GM12878 (cell line): Measurements from ENCODE around the gene NBEA. TPM values are rescaled to one million over a fixed set of nuclear protein-coding genes. Genes with fewer than 3 reads are reported as not detected.

Source experiments
- ATAC-seq: fragments of 200-7000 bp; cut with Tn5 transposase; 3 replicates; pipeline ENCODE4 v1.9.1; 2020; ENCODE audit warnings: mild to moderate bottlenecking, moderate library complexity
- BruUV-seq: library from RNA; stranded (reverse); fragments of 400-500 nt; replicated peaks from 2 replicates; lab custom pipeline; 2021; lab: Mats Ljungman, UMichigan
- CTCF ChIA-PET: fragments of 300-600 bp; sonication (Branson Sonifier 250); formaldehyde crosslinking; extraction: SDS; loops from one replicate; lab custom pipeline; 2021; ENCODE audit warnings: inconsistent platforms; lab: Yijun Ruan, JAX
- POLR2A ChIA-PET: fragments of 350-600 bp; formaldehyde crosslinking; extraction: SDS; loops from one replicate; lab custom pipeline; 2021; ENCODE audit warnings: inconsistent platforms; lab: Charles Lee
- RAD21 ChIA-PET: fragments of 300-600 bp; sonication (Branson Sonifier 250); formaldehyde crosslinking; loops from one replicate; lab custom pipeline; 2023; ENCODE audit warnings: antibody characterized with exemption; ENCODE audit not compliant: unreplicated experiment; lab: Charles Lee
- SMC1A ChIA-PET: fragments of 300-600 bp; sonication (Branson Sonifier 250); formaldehyde crosslinking; loops from one replicate; lab custom pipeline; 2023; ENCODE audit not compliant: unreplicated experiment, uncharacterized antibody; lab: Charles Lee
- DNase-seq: peaks from one replicate; pipeline ENCODE4 v3.0.0-alpha.2; 2011; ENCODE audit warnings: low read depth, low spot score
- FAIRE-seq: peaks from 3 replicates; lab custom pipeline; 2011; peaks lifted over from hg19 to GRCh38; lab: Jason Lieb, UNC
- H2AFZ ChIP-seq: 2 replicates; pipeline ENCODE4 v1.6.0; 2011; ENCODE audit warnings: low read depth, low read length, control low read depth; ENCODE audit not compliant: control insufficient read depth
- H3K27ac ChIP-seq: 2 replicates; pipeline ENCODE4 v1.5.1; 2011; ENCODE audit warnings: control low read depth; ENCODE audit not compliant: control insufficient read depth, insufficient read depth
- H3K27me3 ChIP-seq, 2 experiments: replicated peaks in 1 of 2; 2 replicates each; pipeline versions ENCODE4 v1.6.0 to v1.6.1; 2011; ENCODE audit warnings: low read length in 1 of 2; ENCODE audit not compliant: control insufficient read depth in 2 of 2, insufficient read depth in 2 of 2
- H3K36me3 ChIP-seq, 2 experiments: 2 replicates each; pipeline ENCODE4 v1.5.1; 2011; ENCODE audit warnings: low read length in 1 of 2; ENCODE audit not compliant: control insufficient read depth in 2 of 2, insufficient read depth in 2 of 2
- H3K4me1 ChIP-seq: 2 replicates; pipeline ENCODE4 v1.6.1; 2011; ENCODE audit warnings: mild to moderate bottlenecking, low read length, moderate library complexity, mixed read lengths; ENCODE audit not compliant: control insufficient read depth, insufficient read depth
- H3K4me2 ChIP-seq: 2 replicates; pipeline ENCODE4 v1.6.0; 2011; ENCODE audit warnings: control low read depth; ENCODE audit not compliant: control insufficient read depth, insufficient read depth
- H3K4me3 ChIP-seq: fragments of 200-600 bp; sonication (generic); 2 replicates; pipeline ENCODE4 v1.5.1; 2016
- H3K79me2 ChIP-seq: 2 replicates; pipeline ENCODE4 v1.6.0; 2011; ENCODE audit warnings: low read length; ENCODE audit not compliant: control insufficient read depth, insufficient read depth
- H3K9ac ChIP-seq: 2 replicates; pipeline ENCODE4 v1.8.0; 2011; ENCODE audit warnings: low read length, control low read depth, mixed read lengths; ENCODE audit not compliant: control insufficient read depth, insufficient read depth
- H3K9me3 ChIP-seq: replicated peaks from 3 replicates; pipeline ENCODE4 v1.5.1; 2011; ENCODE audit warnings: mild to moderate bottlenecking, low read length; ENCODE audit not compliant: control insufficient read depth, insufficient read depth
- H4K20me1 ChIP-seq: 2 replicates; pipeline ENCODE4 v1.6.0; 2011; ENCODE audit not compliant: control insufficient read depth, insufficient read depth
- ATF7 ChIP-seq: fragments of 450-650 bp; IDR thresholded peaks from 2 replicates; pipeline ENCODE4 v1.6.1; 2016; ENCODE audit warnings: low read depth, mild to moderate bottlenecking
- BCL11A ChIP-seq: IDR thresholded peaks from 2 replicates; pipeline ENCODE4 v1.6.1; 2011; ENCODE audit warnings: low read depth, low read length
- BCL3 ChIP-seq: IDR thresholded peaks from 2 replicates; pipeline ENCODE4 v1.6.1; 2011; ENCODE audit warnings: borderline replicate concordance, low read depth, mild to moderate bottlenecking, moderate library complexity, low read length; ENCODE audit not compliant: insufficient read depth, poor library complexity, severe bottlenecking
- BHLHE40 ChIP-seq, 2 experiments: fragments of 450-650 bp in 1 of 2; IDR thresholded peaks; 2 replicates each; pipeline ENCODE4 v1.6.1; 2011 to 2017; ENCODE audit warnings: low read depth in 2 of 2, borderline replicate concordance in 1 of 2, improper control_type of control experiment in 1 of 2, low read length in 1 of 2, mild to moderate bottlenecking in 1 of 2
- CBX5 ChIP-seq: sonication (generic); IDR thresholded peaks from 2 replicates; pipeline ENCODE4 v1.6.1; 2016; ENCODE audit warnings: low read depth, moderate library complexity, mild to moderate bottlenecking, inconsistent platforms
- CHD1 ChIP-seq: IDR thresholded peaks from 2 replicates; pipeline ENCODE4 v1.6.1; 2012; ENCODE audit warnings: low read depth, low read length, improper control_type of control experiment
- CHD4 ChIP-seq: fragments of 200-600 bp; sonication (generic); IDR thresholded peaks from 2 replicates; pipeline ENCODE4 v1.6.1; 2016; ENCODE audit warnings: mild to moderate bottlenecking
- FOXK2 ChIP-seq: fragments of 450-650 bp; IDR thresholded peaks from 2 replicates; pipeline ENCODE4 v1.6.1; 2017; ENCODE audit warnings: mild to moderate bottlenecking, moderate library complexity
- HDAC6 ChIP-seq: fragments of 200-600 bp; sonication (generic); IDR thresholded peaks from one replicate; pipeline ENCODE4 v1.8.0; 2017; ENCODE audit warnings: antibody characterized with exemption; ENCODE audit not compliant: unreplicated experiment
- NFYB ChIP-seq: IDR thresholded peaks from 2 replicates; pipeline ENCODE4 v1.6.1; 2011; ENCODE audit warnings: low read depth, mild to moderate bottlenecking, low read length, improper control_type of control experiment, moderate library complexity; ENCODE audit not compliant: insufficient read depth
- SMC3 ChIP-seq: IDR thresholded peaks from 2 replicates; pipeline ENCODE4 v1.6.1; 2011; ENCODE audit warnings: low read length, improper control_type of control experiment, borderline replicate concordance
- ZNF687 ChIP-seq: fragments of 450-650 bp; IDR thresholded peaks from 2 replicates; pipeline ENCODE4 v1.6.1; 2017; ENCODE audit warnings: mild to moderate bottlenecking, moderate library complexity
- ZZZ3 ChIP-seq: IDR thresholded peaks from 2 replicates; pipeline ENCODE4 v1.6.1; 2011; ENCODE audit warnings: low read depth; ENCODE audit not compliant: control insufficient read depth, insufficient read length
- in situ Hi-C: fragments of 300-500 bp; cut with MboI; formaldehyde crosslinking; loops from 9 replicates; pipeline ENCODE4 v1.14.3; 2018; ENCODE audit warnings: mixed read lengths
- intact Hi-C: fragments of 100-400 bp; cut with micrococcal nuclease; formaldehyde crosslinking; loops from one replicate; pipeline ENCODE4 v1.14.2; 2022; ENCODE audit not compliant: unreplicated experiment
- polyA plus RNA-seq, 11 experiments: library from polyadenylated mRNA; depleted of rRNA in 4 of 11; unstranded in 6 of 11; stranded (reverse) in 5 of 11; fragments of >200 nt; fragmentation: Nextera tagmentation in 4 of 11; fragmentation: Illumina TruSeq in 1 of 11; extraction: Ambion mirVana in 4 of 11; extraction: Trizol in 1 of 11; gene quantifications; 1 replicate in 1 of 11; 2 replicates in 10 of 11; pipeline versions ENCODE4 v1.2.1 to v1.2.3, GENCODE V29; 2011 to 2016; ENCODE audit warnings: inconsistent platforms in 2 of 11, missing spikeins in 2 of 11, low read depth in 1 of 11
- total RNA-seq, 4 experiments: library from RNA; depleted of rRNA in 3 of 4; stranded (reverse); fragments of >200 nt in 3 of 4; fragmentation: Illumina TruSeq in 1 of 4; extraction: Trizol in 1 of 4; gene quantifications; 2 replicates each; pipeline versions ENCODE4 v1.2.1 to v1.2.3, GENCODE V29; 2013 to 2021
- TF ChIP-seq, protein P1 (sequence below): fragments of 450-650 bp; IDR thresholded peaks from 2 replicates; pipeline ENCODE4 v1.6.1; 2016; ENCODE audit warnings: mild to moderate bottlenecking, moderate library complexity, borderline replicate concordance
- TF ChIP-seq, protein P2 (sequence below): fragments of 450-650 bp; IDR thresholded peaks from 2 replicates; pipeline ENCODE4 v1.6.1; 2014; ENCODE audit warnings: mild to moderate bottlenecking

The NBEA gene
- total and polyA plus RNA-seq, 10 of the 15 experiments (the other 5 are each of a cell fraction or from before 2014, with no cell fraction given) = 0.23 to 3.6 (median 0.55) TPM

- no peak overlapping the region for H3K9ac ChIP-seq
- SMC1A ChIA-PET = no interaction called here
- DNase-seq = no peak
- H2AFZ ChIP-seq = no peak overlapping the region
- intact Hi-C loops = no loop called here
- H3K4me1 ChIP-seq = no peaks in the 10 kb centered on the region
- no peak overlapping the region for H3K27ac ChIP-seq
- RAD21 ChIA-PET = no interaction called here
- H3K79me2 ChIP-seq = no peaks in the 10 kb centered on the region
- no peaks in the 10 kb centered on the region for H4K20me1 ChIP-seq
- FAIRE-seq = no peak
- TF ChIP-seq CHD1 = no peak
- no peak for TF ChIP-seq BCL3
- no peak for TF ChIP-seq CHD4
- TF ChIP-seq BHLHE40 (IDR thresholded peaks at IDR 0.05; ENCODE audit: borderline replicate concordance in 1 of 2, low read depth in 2 of 2, low read length in 1 of 2) = no peak
- no peak for TF ChIP-seq SMC3
- no peak for TF ChIP-seq HDAC6
- TF ChIP-seq, protein P1, sequence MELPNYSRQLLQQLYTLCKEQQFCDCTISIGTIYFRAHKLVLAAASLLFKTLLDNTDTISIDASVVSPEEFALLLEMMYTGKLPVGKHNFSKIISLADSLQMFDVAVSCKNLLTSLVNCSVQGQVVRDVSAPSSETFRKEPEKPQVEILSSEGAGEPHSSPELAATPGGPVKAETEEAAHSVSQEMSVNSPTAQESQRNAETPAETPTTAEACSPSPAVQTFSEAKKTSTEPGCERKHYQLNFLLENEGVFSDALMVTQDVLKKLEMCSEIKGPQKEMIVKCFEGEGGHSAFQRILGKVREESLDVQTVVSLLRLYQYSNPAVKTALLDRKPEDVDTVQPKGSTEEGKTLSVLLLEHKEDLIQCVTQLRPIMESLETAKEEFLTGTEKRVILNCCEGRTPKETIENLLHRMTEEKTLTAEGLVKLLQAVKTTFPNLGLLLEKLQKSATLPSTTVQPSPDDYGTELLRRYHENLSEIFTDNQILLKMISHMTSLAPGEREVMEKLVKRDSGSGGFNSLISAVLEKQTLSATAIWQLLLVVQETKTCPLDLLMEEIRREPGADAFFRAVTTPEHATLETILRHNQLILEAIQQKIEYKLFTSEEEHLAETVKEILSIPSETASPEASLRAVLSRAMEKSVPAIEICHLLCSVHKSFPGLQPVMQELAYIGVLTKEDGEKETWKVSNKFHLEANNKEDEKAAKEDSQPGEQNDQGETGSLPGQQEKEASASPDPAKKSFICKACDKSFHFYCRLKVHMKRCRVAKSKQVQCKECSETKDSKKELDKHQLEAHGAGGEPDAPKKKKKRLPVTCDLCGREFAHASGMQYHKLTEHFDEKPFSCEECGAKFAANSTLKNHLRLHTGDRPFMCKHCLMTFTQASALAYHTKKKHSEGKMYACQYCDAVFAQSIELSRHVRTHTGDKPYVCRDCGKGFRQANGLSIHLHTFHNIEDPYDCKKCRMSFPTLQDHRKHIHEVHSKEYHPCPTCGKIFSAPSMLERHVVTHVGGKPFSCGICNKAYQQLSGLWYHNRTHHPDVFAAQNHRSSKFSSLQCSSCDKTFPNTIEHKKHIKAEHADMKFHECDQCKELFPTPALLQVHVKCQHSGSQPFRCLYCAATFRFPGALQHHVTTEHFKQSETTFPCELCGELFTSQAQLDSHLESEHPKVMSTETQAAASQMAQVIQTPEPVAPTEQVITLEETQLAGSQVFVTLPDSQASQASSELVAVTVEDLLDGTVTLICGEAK = no peak
- TF ChIP-seq, protein P2, sequence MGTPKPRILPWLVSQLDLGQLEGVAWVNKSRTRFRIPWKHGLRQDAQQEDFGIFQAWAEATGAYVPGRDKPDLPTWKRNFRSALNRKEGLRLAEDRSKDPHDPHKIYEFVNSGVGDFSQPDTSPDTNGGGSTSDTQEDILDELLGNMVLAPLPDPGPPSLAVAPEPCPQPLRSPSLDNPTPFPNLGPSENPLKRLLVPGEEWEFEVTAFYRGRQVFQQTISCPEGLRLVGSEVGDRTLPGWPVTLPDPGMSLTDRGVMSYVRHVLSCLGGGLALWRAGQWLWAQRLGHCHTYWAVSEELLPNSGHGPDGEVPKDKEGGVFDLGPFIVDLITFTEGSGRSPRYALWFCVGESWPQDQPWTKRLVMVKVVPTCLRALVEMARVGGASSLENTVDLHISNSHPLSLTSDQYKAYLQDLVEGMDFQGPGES = no peak
- TF ChIP-seq CBX5 = no peak
- TF ChIP-seq ATF7 = no peak
- no peak for TF ChIP-seq ZZZ3
- TF ChIP-seq BCL11A = no peak
- no peak for TF ChIP-seq NFYB
- no peak for TF ChIP-seq FOXK2
- no peak for TF ChIP-seq ZNF687
- CTCF ChIA-PET = interaction anchor here (0.6 kb wide), 1 partner anchor 9 kb away, joined by 3 read pairs; no protein-coding TSS in a partner anchor
- BruUV-seq = no TSS peak
- in situ Hi-C loops = no loop called here
- H3K27me3 ChIP-seq = no peaks in the 10 kb centered on the region
- no peaks in the 10 kb centered on the region for H3K9me3 ChIP-seq
- no peak overlapping the region for H3K4me3 ChIP-seq
- H3K36me3 ChIP-seq = no peaks in the 10 kb centered on the region
- POLR2A ChIA-PET = no interaction called here
- ATAC-seq = no peak
- H3K4me2 ChIP-seq = no peak overlapping the region
Observed at GRCh38 chr13:35129500-35129899, 187.4 kb downstream of the NBEA start.
